PC-9 (cell line): Measurements from ENCODE around the gene HSPA12B.

Source experiments
- EZH2 ChIP-seq: fragments of 200-600 bp; sonication (generic); IDR thresholded peaks from 2 replicates; pipeline ENCODE4 v1.8.0; 2017; ENCODE audit warnings: antibody characterized with exemption, low read depth
- TF ChIP-seq, protein P1 (sequence below): fragments of 200-600 bp; sonication (generic); conservative IDR thresholded peaks from 2 replicates; pipeline ENCODE4 v1.6.1; 2017; ENCODE audit warnings: mixed run types, antibody characterized with exemption, mild to moderate bottlenecking, moderate library complexity

DNA sequence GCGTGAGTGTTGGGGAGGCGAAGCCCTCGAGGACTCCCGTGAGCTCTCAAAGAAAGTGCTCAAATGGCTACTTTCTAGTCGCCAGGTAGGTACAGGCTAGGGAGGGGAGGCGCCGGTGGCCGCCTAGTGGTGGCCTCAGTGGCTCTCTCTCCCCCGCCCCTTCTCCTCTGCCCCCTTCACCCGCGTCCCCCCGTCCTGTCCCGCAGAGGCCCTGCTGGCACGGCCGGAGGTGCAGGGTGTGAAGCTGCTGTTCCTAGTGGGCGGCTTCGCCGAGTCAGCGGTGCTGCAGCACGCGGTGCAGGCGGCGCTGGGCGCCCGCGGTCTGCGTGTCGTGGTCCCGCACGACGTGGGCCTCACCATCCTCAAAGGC lies 18.8 kb downstream of the HSPA12B start:
- TF ChIP-seq, protein P1, sequence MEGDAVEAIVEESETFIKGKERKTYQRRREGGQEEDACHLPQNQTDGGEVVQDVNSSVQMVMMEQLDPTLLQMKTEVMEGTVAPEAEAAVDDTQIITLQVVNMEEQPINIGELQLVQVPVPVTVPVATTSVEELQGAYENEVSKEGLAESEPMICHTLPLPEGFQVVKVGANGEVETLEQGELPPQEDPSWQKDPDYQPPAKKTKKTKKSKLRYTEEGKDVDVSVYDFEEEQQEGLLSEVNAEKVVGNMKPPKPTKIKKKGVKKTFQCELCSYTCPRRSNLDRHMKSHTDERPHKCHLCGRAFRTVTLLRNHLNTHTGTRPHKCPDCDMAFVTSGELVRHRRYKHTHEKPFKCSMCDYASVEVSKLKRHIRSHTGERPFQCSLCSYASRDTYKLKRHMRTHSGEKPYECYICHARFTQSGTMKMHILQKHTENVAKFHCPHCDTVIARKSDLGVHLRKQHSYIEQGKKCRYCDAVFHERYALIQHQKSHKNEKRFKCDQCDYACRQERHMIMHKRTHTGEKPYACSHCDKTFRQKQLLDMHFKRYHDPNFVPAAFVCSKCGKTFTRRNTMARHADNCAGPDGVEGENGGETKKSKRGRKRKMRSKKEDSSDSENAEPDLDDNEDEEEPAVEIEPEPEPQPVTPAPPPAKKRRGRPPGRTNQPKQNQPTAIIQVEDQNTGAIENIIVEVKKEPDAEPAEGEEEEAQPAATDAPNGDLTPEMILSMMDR = no peak
- no peak for TF ChIP-seq EZH2
